ENCODE measurements around the gene BMI1. TPM values are rescaled to one million over a fixed set of nuclear protein-coding genes. Genes with fewer than 3 reads are reported as not detected.

BMI1 gene
- total RNA-seq, 4 donors from 2014 or later: 9.6 to 44.4 (median 21.4) TPM

- TF ChIP-seq CTCF (IDR thresholded peaks at IDR 0.05): no peak
- no peak for TF ChIP-seq POLR2A (IDR thresholded peaks at IDR 0.05)
- no peak overlapping the region for H3K4me3 ChIP-seq
- H3K36me3 ChIP-seq: no peaks in the 10 kb centered on the region
- WGBS, 2 donors: 87 to 90% methylated on average over 4 of the region's 4 CpGs
- intact Hi-C loops (cut with DNase I): no loop called here
- H3K4me1 ChIP-seq: no peaks in the 10 kb centered on the region
- DNase-seq: no peak
- no peak overlapping the region for H3K27ac ChIP-seq
- H3K9me3 ChIP-seq: no peaks in the 10 kb centered on the region
- H3K27me3 ChIP-seq: peaks cover 0 to 8% (median 0%) of the 10 kb centered on the region in 4 donors
Observed at GRCh38 chr10:22368402-22368801, 47.5 kb downstream of the BMI1 start.

- Histone ChIP-seq H3K27ac (no peak overlapping the region), H3K4me3 (no peak overlapping the region), H3K4me1 (no peaks in the 10 kb centered on the region), H3K27me3 (peaks cover 0 to 8% (median 0%) of the 10 kb centered on the region in 4 donors), H3K9me3 (no peaks in the 10 kb centered on the region), H3K36me3 (no peaks in the 10 kb centered on the region)
- intact Hi-C loops (cut with DNase I): no loop called here
- 44 to 50% methylated on average over 2 of the region's 2 CpGs for WGBS, 2 donors
- no peak for DNase-seq
- no peak for TF ChIP-seq POLR2A (IDR thresholded peaks at IDR 0.05)
- no peak for TF ChIP-seq CTCF (IDR thresholded peaks at IDR 0.05)
Observed at GRCh38 chr10:22368981-22369380, 48.1 kb downstream of the BMI1 start.

- no peaks in the 10 kb centered on the region for H3K9me3 ChIP-seq
- no peak overlapping the region for H3K27ac ChIP-seq
- no peak overlapping the region for H3K4me3 ChIP-seq
- DNase-seq: no peak
- TF ChIP-seq POLR2A (IDR thresholded peaks at IDR 0.05) (no peak), CTCF (IDR thresholded peaks at IDR 0.05) (no peak)
- H3K27me3 ChIP-seq: peaks cover 0 to 13% (median 0%) of the 10 kb centered on the region in 4 donors
- no peaks in the 10 kb centered on the region for H3K36me3 ChIP-seq
- H3K4me1 ChIP-seq: no peaks in the 10 kb centered on the region
- intact Hi-C loops (cut with DNase I): no loop called here
- WGBS, 2 donors: 61 to 67% methylated on average over 5 of the region's 5 CpGs
Observed at GRCh38 chr10:22369434-22370072, 48.7 kb downstream of the BMI1 start.

GRCh38 chr10:22370320-22370719 is 49.4 kb downstream of the BMI1 start:
- intact Hi-C loops (cut with DNase I): no loop called here
- Histone ChIP-seq H3K4me1 (no peaks in the 10 kb centered on the region), H3K27me3 (peaks cover 0 to 14% (median 0%) of the 10 kb centered on the region in 4 donors), H3K27ac (no peak overlapping the region), H3K9me3 (no peaks in the 10 kb centered on the region), H3K4me3 (no peak overlapping the region), H3K36me3 (no peaks in the 10 kb centered on the region)
- TF ChIP-seq POLR2A (IDR thresholded peaks at IDR 0.05): no peak
- no peak for TF ChIP-seq CTCF (IDR thresholded peaks at IDR 0.05)
- no peak for DNase-seq

GRCh38 chr10:22372298-22372697 is 51.4 kb downstream of the BMI1 start:
- 83 to 85% methylated on average over 6 of the region's 6 CpGs for WGBS, 2 donors
- Histone ChIP-seq H3K4me1 (no peaks in the 10 kb centered on the region), H3K4me3 (no peak overlapping the region), H3K27me3 (peaks cover 0 to 14% (median 0%) of the 10 kb centered on the region in 4 donors), H3K9me3 (no peaks in the 10 kb centered on the region), H3K36me3 (no peaks in the 10 kb centered on the region), H3K27ac (no peak overlapping the region)
- DNase-seq: no peak
- intact Hi-C loops (cut with DNase I): no loop called here
- no peak for TF ChIP-seq POLR2A (IDR thresholded peaks at IDR 0.05)
- no peak for TF ChIP-seq CTCF (IDR thresholded peaks at IDR 0.05)

Measured in esophagus squamous epithelium (tissue), 5 donors.